ENCODE data around the gene SLC27A3.

SLC27A3 gene

DNA sequence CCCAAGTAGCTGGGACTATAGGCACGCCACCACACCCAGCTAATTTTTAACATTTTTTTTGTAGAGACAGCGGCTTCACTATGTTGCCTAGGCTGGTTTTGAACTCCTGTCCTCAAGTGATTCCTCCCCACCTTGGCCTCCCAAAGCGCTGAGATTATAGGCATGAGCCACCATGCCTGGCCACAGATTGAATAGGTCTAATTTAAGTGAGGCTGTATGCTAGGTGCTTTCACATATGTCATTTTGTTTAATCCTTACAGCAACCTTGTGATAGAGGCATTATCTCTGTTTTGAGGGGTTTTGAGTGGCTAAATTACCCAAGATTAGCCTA is 40.2 kb upstream of the SLC27A3 start:
- peak overlapping the region in 10 of 11 experiments; percentile 2 to 86 (median 56); a peak in 16 of 22 replicates for H3K4me2 ChIP-seq
- no peak for TF ChIP-seq Cebpa-rat (IDR thresholded peaks at IDR 0.05)
- no peaks in the 10 kb centered on the region for H3K27me3 ChIP-seq
- peak overlapping the region in 6 of 11 experiments; percentile 9 to 51 (median 38); a peak in 8 of 22 replicates for H3K9ac ChIP-seq
- no peak overlapping the region for H3K4me3 ChIP-seq
- no peaks in the 10 kb centered on the region for H3K9me3 ChIP-seq (replicated peaks in 1 of 11)
- peaks cover 13 to 53% (median 43%) of the 10 kb centered on the region in 10 experiments for H3K4me1 ChIP-seq
- H3K27ac ChIP-seq, result peak overlapping the region in 9 of 11 experiments; percentile 25 to 80 (median 60); a peak in 14 of 22 replicates
- peaks cover 4 to 77% (median 45%) of the 10 kb centered on the region in 11 experiments for H3K36me3 ChIP-seq
- H4K20me1 ChIP-seq, result no peaks in the 10 kb centered on the region; a peak in 2 of 22 replicates

GRCh38 chr1:153741986-153742385 is 33.2 kb upstream of the SLC27A3 start:
- Histone ChIP-seq H3K9me3 (replicated peaks in 1 of 11) (no peaks in the 10 kb centered on the region), H3K4me2 (peak overlapping the region; percentile 28 to 71 (median 57)), H3K4me1 (peaks cover 18 to 38% (median 30%) of the 10 kb centered on the region in 10 experiments), H3K36me3 (peaks cover 60 to 99% (median 90%) of the 10 kb centered on the region in 11 experiments), H3K27me3 (no peaks in the 10 kb centered on the region), H3K9ac (no peak overlapping the region), H3K4me3 (no peak overlapping the region), H3K27ac (peak overlapping the region in 4 of 11 experiments; percentile 5 to 55 (median 30); a peak in 6 of 22 replicates), H4K20me1 (peaks cover 0 to 16% (median 0%) of the 10 kb centered on the region in 11 experiments; a peak in 2 of 22 replicates)
- no peak for TF ChIP-seq Cebpa-rat (IDR thresholded peaks at IDR 0.05)

GRCh38 chr1:153742411-153743142 is 32.6 kb upstream of the SLC27A3 start:
- Histone ChIP-seq H3K9ac (no peak overlapping the region), H3K4me2 (peak overlapping the region; percentile 28 to 71 (median 57)), H3K27ac (peak overlapping the region in 5 of 11 experiments; percentile 13 to 41 (median 29); a peak in 6 of 22 replicates), H3K36me3 (peaks cover 66 to 99% (median 90%) of the 10 kb centered on the region in 11 experiments), H4K20me1 (peaks cover 0 to 16% (median 0%) of the 10 kb centered on the region in 11 experiments; a peak in 2 of 22 replicates), H3K27me3 (no peaks in the 10 kb centered on the region), H3K4me1 (peaks cover 18 to 38% (median 30%) of the 10 kb centered on the region in 10 experiments), H3K9me3 (replicated peaks in 1 of 11) (no peaks in the 10 kb centered on the region), H3K4me3 (no peak overlapping the region)
- TF ChIP-seq Cebpa-rat (IDR thresholded peaks at IDR 0.05), result no peak

- Histone ChIP-seq H4K20me1 (peaks cover 0 to 16% (median 0%) of the 10 kb centered on the region in 11 experiments; a peak in 2 of 22 replicates), H3K27me3 (no peaks in the 10 kb centered on the region), H3K9me3 (replicated peaks in 1 of 11) (no peaks in the 10 kb centered on the region), H3K4me2 (no peak overlapping the region), H3K9ac (no peak overlapping the region; a peak in 1 of 22 replicates), H3K36me3 (peaks cover 73 to 97% (median 94%) of the 10 kb centered on the region in 11 experiments), H3K4me3 (no peak overlapping the region), H3K4me1 (peaks cover 28 to 52% (median 42%) of the 10 kb centered on the region in 10 experiments), H3K27ac (no peak overlapping the region)
- TF ChIP-seq Cebpa-rat (IDR thresholded peaks at IDR 0.05), result no peak
These were observed 29.8 kb upstream of the SLC27A3 start for GRCh38 chr1:153745417-153745816.

GRCh38 chr1:153746174-153746573 is 29.0 kb upstream of the SLC27A3 start:
- Histone ChIP-seq H3K27me3 (no peaks in the 10 kb centered on the region), H3K4me2 (no peak overlapping the region), H3K36me3 (peaks cover 67 to 96% (median 94%) of the 10 kb centered on the region in 11 experiments), H3K4me1 (peaks cover 36 to 56% (median 50%) of the 10 kb centered on the region in 10 experiments), H3K9me3 (replicated peaks in 1 of 11) (no peaks in the 10 kb centered on the region), H4K20me1 (peaks cover 0 to 16% (median 0%) of the 10 kb centered on the region in 11 experiments; a peak in 2 of 22 replicates), H3K4me3 (no peak overlapping the region), H3K27ac (no peak overlapping the region), H3K9ac (peak overlapping the region in 2 of 11 experiments; percentile 3 to 6; a peak in 1 of 22 replicates)
- TF ChIP-seq Cebpa-rat (IDR thresholded peaks at IDR 0.05), result no peak

- TF ChIP-seq Cebpa-rat (IDR thresholded peaks at IDR 0.05), result no peak
- Histone ChIP-seq H3K27ac (peak overlapping the region in 1 of 11 experiments; percentile 10; a peak in 2 of 22 replicates), H3K36me3 (peaks cover 76 to 97% (median 96%) of the 10 kb centered on the region in 11 experiments), H3K9ac (peak overlapping the region in 2 of 11 experiments; percentile 30 to 32; a peak in 1 of 22 replicates), H3K9me3 (replicated peaks in 1 of 11) (no peaks in the 10 kb centered on the region), H4K20me1 (peaks cover 0 to 9% (median 0%) of the 10 kb centered on the region in 11 experiments; a peak in 1 of 22 replicates), H3K4me2 (no peak overlapping the region), H3K4me1 (peaks cover 20 to 39% (median 30%) of the 10 kb centered on the region in 10 experiments), H3K4me3 (no peak overlapping the region), H3K27me3 (no peaks in the 10 kb centered on the region)
These were observed 26.3 kb upstream of the SLC27A3 start for GRCh38 chr1:153748903-153749302.

DNA sequence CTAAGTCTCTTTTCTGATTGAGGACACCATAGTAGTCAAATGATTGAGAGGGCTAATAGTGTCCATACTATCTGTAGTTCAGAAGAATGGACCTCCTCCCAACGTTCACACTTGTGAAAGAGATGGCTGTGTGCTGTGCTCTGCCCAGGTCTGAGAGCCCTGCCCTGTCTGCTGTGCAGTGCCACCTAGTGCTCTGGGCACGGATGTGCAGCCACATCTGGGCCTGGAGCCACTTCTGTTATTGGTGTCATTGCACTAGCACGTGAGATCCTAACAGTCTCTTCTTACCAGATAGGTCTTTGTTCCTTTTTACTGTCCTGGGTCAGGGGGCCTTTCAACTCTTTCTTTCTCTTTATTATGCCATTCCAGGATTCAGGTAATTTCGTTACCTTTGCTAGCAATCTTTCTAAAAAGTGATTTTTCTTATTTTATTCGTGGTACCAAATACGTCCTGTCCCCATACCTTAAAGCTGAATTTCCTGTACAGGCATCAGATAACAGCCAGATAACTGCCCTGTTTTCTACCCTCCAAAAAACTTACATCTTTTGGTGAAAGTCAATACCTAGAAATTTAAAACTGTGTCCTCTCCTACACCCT is 25.7 kb upstream of the SLC27A3 start:
- peaks cover 77 to 97% (median 96%) of the 10 kb centered on the region in 11 experiments for H3K36me3 ChIP-seq

DNA sequence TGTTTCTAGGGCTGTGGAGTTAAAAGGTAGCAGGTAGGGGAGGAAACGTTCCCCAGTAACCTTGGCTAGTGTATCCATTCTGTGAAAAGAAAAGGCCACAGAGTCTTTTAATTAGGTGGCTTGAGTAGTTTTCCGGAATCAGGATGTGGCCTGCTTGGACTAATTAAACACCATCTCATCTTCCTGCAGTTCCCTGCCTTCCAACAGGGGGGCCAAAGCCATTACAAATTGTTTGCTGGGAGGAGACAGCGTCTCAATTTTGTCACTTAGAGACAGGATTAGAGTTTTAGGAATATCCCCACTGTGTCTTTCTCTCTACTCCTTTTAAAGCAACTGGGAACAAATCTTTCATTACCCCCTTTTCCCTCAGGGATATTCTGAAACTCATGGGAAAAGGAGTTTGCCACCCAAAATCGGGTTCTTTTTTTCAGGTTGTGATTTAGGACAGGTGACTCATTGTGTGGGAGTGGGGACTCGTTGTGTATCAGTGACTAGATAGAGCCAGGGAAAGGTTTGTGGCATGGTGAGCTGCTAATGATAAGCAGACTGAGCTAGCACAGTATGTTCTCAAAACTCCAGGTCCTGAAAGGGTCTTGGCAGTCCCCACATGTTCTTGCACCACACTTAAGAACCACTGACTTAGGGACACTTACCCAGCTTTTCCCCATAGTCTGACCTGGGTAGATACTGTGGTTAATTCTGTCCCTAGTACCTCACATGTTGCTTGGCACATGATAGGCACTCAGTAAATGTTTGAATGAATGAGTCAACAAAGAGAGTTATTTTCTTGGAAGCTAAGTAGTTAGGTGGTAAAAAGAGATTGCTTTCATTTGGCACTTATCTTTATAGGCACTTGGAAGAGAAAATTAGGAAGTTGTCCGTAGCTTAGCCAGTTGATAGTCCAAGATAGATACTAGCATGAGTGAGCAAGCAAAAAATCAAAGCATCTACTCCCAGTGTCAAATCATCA is 24.9 kb upstream of the SLC27A3 start:
- peak overlapping the region in 10 of 11 experiments; percentile 7 to 48 (median 29); a peak in 14 of 22 replicates for H3K9ac ChIP-seq
- 0 out of 22 replicates have a peak, but pooled peaks cover 0 to 9% (median 0%) of the 10 kb centered on the region in 11 experiments for H4K20me1 ChIP-seq
- H3K4me1 ChIP-seq, result peaks cover 20 to 34% (median 23%) of the 10 kb centered on the region in 10 experiments
- H3K9me3 ChIP-seq (replicated peaks in 1 of 11), result no peaks in the 10 kb centered on the region
- no peak overlapping the region for H3K4me3 ChIP-seq
- TF ChIP-seq Cebpa-rat (IDR thresholded peaks at IDR 0.05), result no peak
- H3K27ac ChIP-seq, result peak overlapping the region in 8 of 11 experiments; percentile 13 to 57 (median 51); a peak in 15 of 22 replicates
- H3K4me2 ChIP-seq, result peak overlapping the region; percentile 21 to 64 (median 42); a peak in 20 of 22 replicates
- no peaks in the 10 kb centered on the region for H3K27me3 ChIP-seq
- H3K36me3 ChIP-seq, result peaks cover 77 to 97% (median 96%) of the 10 kb centered on the region in 11 experiments

More for the DNA sequence above, 25.7 kb upstream of the SLC27A3 start:
- Histone ChIP-seq H3K9me3 (replicated peaks in 1 of 11) (no peaks in the 10 kb centered on the region), H3K4me1 (peaks cover 20 to 34% (median 25%) of the 10 kb centered on the region in 10 experiments), H3K4me3 (no peak overlapping the region), H4K20me1 (peaks cover 0 to 9% (median 0%) of the 10 kb centered on the region in 11 experiments; a peak in 1 of 22 replicates), H3K27me3 (no peaks in the 10 kb centered on the region), H3K9ac (peak overlapping the region in 9 of 11 experiments; percentile 7 to 48 (median 29); a peak in 11 of 22 replicates), H3K4me2 (peak overlapping the region; percentile 15 to 64 (median 39); a peak in 14 of 22 replicates), H3K27ac (peak overlapping the region in 8 of 11 experiments; percentile 13 to 57 (median 51); a peak in 15 of 22 replicates)
- no peak for TF ChIP-seq Cebpa-rat (IDR thresholded peaks at IDR 0.05)

Data from BLaER1 treated with 17β-estradiol and CSF1 and Interleukin-3, amounts not matched to agents 10 nM and 100 nM (cell line).